ENCODE results near the gene PRKCA.
"Not testable (repeated sequence)": the region's sequence is repeated elsewhere in the genome, so short reads cannot be mapped to it uniquely, and the experiment has no call there.

The PRKCA gene

DNA sequence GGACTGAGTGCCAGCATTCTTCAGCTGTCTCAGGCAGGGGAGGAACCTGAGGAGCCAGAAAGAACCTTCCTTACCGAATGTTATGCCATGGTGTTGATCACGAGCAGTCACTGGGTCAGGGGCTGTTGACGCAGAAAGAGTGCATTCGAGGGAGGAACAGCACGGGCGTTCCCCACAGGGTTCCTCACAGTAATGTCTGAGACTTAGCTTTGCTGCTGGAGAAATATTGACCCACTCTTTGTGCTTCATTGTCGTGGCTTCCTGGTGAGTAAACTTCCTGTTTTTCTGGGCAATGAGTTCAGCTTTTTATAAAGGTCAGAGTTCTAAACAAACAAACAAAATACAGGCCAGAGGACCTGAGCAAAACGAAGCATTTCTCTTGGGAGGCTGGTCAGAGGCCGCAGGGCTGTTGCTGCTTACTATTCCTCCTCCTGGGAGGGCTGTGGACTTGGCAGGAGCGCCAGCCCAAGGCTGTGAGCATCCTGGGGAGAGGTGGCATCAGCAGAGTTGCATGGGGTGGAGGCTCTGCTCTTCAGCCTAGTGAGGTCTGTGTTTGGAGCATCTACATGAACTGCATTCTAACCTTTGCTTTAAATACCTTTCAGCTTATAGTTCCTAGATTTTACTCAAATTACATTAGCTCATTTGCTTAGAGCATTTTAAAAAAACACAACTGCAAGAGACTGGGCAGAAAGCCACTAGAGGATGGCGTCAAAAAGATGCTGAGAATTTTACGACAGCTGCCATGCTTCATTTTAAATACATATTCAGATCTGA lies 389.4 kb downstream of the PRKCA start:
- DNase-seq (no peak), ATAC-seq (no peak)
- Mint-ChIP-seq H3K27ac (peak overlapping the region; percentile 15 to 22), H3K4me1 (peaks cover 5% of the 10 kb centered on the region), H3K27me3 (no peaks in the 10 kb centered on the region), H3K4me3 (no peak overlapping the region), H3K9me3 (peaks cover 2 to 3% of the 10 kb centered on the region in 2 donors)

DNA sequence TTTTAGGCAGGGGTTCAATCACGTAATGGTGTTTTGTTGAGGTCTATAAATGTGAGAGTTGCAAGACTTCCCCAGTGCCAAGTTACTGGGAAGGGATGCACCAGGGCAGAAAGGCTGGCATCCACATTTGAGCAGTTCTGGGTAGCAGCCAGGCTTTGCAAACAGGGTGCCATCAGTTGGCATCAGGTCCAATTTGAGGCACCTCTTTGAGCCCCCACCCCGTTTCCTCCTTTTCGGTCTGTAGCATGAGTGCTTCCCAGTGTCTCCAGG lies 389.9 kb downstream of the PRKCA start:
- H3K9me3 Mint-ChIP-seq, result peaks cover 4 to 8% of the 10 kb centered on the region in 2 donors
- no peak overlapping the region for H3K4me3 Mint-ChIP-seq

DNA sequence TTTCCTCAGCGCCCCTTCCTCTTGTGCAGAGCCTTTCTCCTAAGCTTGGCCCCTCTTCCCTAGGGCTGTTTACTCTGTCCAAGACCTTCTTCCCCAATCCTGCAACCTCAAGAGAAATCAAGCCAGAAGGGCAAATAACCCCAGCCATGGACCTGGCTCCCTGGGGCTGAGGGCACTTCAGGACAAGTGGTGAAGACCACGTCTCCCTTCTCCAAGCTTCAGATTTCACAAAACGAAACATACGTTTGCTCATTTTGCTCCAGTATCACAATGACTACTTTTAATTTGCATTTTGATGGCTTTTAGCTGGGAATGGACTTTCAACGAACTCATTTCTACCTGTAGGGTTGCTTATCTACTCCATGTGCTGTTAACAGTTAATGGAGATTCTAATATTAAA lies 392.7 kb downstream of the PRKCA start:
- DNase-seq (no peak), ATAC-seq (no peak)
- no peak overlapping the region for H3K4me3 Mint-ChIP-seq
- no peaks in the 10 kb centered on the region for H3K27me3 Mint-ChIP-seq
- H3K27ac Mint-ChIP-seq, result peak overlapping the region in 1 of 2 donors; percentile 49
- no peaks in the 10 kb centered on the region for H3K4me1 Mint-ChIP-seq
- peaks cover 4 to 22% of the 10 kb centered on the region in 2 donors for H3K9me3 Mint-ChIP-seq

More for the DNA sequence above, 389.9 kb downstream of the PRKCA start:
- Mint-ChIP-seq H3K27me3 (no peaks in the 10 kb centered on the region), H3K4me1 (no peaks in the 10 kb centered on the region), H3K27ac (no peak overlapping the region)
- ATAC-seq (no peak), DNase-seq (no peak)

DNA sequence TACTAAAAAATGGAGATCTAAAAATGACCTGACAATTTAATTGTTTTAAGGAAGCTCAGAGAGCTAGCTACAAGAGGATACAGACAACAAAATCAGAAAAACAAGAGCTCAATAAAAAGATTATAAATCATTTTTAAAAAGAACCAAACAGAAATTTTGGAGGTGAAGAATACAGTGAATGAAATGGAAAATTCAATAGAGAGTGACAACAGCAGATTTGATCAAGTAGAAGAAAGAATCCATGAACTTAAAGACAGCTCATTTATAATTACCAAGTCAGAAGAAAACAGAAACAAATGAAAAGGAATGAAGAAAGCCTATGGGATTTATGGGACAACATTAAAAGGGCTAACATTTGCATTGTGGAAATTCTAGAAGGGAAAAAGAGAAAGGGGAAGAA lies 395.9 kb downstream of the PRKCA start:
- no peak overlapping the region for H3K4me3 Mint-ChIP-seq
- DNase-seq (no peak), ATAC-seq (no peak)
- peaks cover 4 to 22% of the 10 kb centered on the region in 2 donors for H3K9me3 Mint-ChIP-seq
- no peaks in the 10 kb centered on the region for H3K27me3 Mint-ChIP-seq
- H3K27ac Mint-ChIP-seq, result peak overlapping the region in 1 of 2 donors; percentile 51
- no peaks in the 10 kb centered on the region for H3K4me1 Mint-ChIP-seq

DNA sequence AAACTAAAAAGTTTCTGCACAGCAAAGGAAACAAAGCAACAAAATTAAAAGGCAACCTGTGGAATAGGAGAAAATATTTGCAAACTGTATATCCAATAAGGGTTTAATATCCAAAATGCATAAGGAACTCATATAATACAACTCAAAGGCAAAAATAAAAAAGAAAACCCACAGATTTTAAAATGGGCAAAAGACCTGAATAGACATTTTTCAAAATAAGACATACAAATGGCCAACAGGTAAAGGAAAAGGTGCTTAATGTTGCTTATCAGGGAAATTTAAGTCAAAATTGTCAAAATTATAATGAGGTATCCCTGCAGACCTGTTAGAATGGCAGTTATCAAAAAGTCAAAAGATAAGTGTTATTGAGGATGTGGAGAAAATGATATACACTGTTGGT lies 399.0 kb downstream of the PRKCA start:
- Mint-ChIP-seq H3K27me3 (no peaks in the 10 kb centered on the region), H3K9me3 (peaks cover 4 to 22% of the 10 kb centered on the region in 2 donors), H3K4me3 (no peak overlapping the region), H3K27ac (no peak overlapping the region), H3K4me1 (peaks cover 10% of the 10 kb centered on the region)
- ATAC-seq (no peak), DNase-seq (no peak)

DNA sequence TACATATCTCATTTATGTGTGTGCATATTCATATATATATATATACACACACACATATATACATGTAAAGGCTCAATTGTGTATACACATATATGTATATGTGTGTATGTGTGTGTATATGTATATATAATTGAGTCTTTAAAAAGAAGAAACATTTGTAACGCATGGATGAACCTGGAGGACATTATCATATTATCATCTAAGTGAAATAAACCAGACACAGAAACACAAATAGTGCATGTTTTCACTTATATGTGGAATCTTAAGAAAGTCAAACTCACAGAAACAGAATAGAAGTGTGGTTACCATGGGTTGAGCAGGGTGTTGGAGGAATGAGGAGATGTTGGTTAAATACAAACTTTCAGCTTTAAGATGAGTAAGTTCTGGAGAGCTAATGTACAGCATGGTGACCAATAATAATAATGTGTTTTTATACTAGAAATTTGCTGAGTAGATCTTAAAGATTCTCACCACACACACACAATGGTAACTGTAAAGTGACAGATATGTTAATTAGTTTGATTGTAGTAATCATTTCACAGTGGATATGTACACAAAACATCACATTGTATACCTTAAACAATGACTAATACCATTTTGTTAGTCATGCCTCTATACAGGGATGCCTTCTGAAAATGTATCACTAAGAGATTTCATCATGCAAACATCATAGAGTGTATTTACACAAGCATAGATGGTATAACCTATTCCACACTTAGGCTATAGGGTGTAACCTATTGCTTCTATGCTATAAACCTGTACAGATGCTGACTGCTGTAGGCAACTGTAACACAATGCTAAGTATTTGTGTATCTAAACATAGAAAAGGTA lies 399.9 kb downstream of the PRKCA start:
- peak; percentile 92 for ATAC-seq

DNA sequence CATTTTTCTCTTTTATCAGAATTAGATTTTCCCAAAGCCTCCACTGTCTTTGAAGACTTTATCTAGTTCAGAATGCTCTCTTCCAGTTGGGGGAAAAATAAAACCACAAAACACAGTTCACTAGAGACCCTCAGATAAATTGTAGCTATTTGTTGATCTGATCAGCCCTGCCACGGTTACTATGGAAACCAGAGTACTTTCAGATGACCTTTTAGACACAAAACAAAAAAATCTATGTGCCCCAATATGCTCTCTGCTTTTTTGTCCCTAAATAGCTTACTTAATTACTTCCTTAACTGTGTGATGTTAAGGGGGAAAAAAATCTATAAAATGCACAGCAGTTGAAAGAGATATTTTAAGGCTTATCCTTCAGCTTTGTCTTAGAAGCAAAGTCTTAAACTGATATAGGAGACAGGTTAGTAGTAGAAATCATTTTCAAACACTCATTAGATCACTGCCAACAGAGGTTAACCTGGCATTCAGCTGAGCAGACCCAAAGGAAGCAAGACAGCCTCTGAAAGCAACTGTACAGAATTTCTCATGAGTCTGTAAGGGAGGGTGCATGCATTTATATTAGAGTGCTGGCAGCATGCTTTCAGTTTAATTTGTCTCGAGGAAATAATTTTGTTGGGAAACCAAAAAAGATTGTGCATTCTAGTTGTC lies 402.6 kb downstream of the PRKCA start:
- H3K27ac Mint-ChIP-seq, result peak overlapping the region; percentile 88 to 90
- H3K4me1 Mint-ChIP-seq, result peaks cover 25% of the 10 kb centered on the region
- H3K4me3 Mint-ChIP-seq, result no peak overlapping the region
- ATAC-seq (no peak), DNase-seq (no peak)
- no peaks in the 10 kb centered on the region for H3K9me3 Mint-ChIP-seq
- H3K27me3 Mint-ChIP-seq, result no peaks in the 10 kb centered on the region

More for the DNA sequence above, 399.9 kb downstream of the PRKCA start:
- H3K9me3 Mint-ChIP-seq, result peaks cover 0 to 14% of the 10 kb centered on the region in 2 donors
- H3K27me3 Mint-ChIP-seq, result no peaks in the 10 kb centered on the region
- H3K4me1 Mint-ChIP-seq, result peaks cover 18% of the 10 kb centered on the region
- H3K27ac Mint-ChIP-seq, result no peak overlapping the region
- no peak overlapping the region for H3K4me3 Mint-ChIP-seq
- no peak for DNase-seq

DNA sequence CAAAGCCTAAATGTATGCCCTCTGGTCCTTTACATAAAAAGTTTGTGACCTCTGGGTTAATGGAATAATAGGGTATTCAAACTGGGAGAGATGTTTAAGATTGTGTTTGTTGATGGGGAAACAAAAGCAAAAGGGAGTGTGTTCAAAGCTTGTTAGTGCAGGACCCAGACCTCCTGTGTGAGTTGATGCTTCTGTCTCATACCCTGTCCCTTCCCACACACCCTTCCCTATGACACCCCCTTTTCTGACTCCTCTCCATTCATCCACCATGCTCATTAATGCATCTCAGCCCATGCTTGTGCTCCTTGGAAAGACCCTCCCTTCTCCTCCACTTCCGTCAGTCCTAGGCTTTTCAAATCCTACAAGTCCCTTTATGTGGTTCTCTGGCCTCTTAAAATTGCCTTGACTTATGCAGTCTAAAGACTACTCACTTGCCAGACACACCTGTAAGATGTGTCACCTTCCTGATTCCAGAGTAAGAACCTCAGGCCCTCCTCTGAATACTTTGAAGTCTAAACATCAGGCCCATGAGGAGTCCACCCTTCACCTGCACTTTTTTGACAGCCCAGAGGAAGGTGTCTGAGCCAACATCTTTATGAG lies 404.5 kb downstream of the PRKCA start:
- ATAC-seq, result no peak
- DNase-seq, result no peak
- Mint-ChIP-seq H3K9me3 (no peaks in the 10 kb centered on the region), H3K4me1 (peaks cover 40% of the 10 kb centered on the region), H3K4me3 (no peak overlapping the region), H3K27me3 (no peaks in the 10 kb centered on the region), H3K27ac (peak overlapping the region in 1 of 2 donors; percentile 28)

DNA sequence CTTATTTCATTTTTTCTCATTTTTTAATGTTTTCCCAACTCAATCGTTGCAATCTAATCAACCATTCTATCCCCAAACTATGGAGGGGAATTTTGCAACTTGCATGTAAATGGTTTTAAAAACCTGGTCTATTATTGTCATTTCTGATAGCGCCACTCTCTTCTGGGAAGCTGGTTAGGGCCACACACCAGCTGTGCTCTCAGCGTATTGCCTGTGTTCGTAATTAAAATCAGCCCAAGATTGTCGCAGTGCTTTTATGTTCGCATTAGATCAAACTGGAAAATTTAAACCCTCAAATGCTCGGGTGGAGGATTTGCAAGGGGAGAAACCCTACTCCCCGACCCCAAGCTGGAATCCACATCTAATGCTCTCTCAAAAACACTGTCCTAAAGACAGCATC lies 409.0 kb downstream of the PRKCA start:
- Mint-ChIP-seq H3K27me3 (no peaks in the 10 kb centered on the region), H3K4me1 (peaks cover 72% of the 10 kb centered on the region)

DNA sequence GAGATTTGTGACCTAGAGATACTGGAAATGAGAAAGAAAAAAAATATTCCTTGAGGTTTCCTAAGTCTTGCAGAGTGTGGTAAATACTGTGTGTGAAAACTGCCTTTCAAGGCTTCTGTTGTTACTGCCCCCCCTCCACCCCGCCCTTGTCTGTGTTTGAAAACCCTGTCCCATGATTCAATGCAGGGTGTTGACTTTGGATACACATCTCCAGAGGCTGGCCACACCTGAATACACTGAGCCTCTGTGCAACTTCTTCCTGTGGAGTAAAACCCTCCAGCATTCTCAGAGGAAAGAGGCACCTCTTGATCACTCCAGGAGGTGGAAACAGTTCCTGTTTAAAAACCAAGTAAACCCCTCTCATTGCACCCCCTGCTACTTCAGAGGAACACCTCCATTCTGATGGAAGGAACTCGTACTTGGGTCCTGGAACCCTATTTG lies 409.5 kb downstream of the PRKCA start:
- DNase-seq, result no peak
- H3K9me3 Mint-ChIP-seq, result no peaks in the 10 kb centered on the region
- H3K27ac Mint-ChIP-seq, result peak overlapping the region; percentile 39 to 40
- H3K4me1 Mint-ChIP-seq, result peaks cover 67% of the 10 kb centered on the region
- no peak for ATAC-seq
- H3K27me3 Mint-ChIP-seq, result no peaks in the 10 kb centered on the region
- H3K4me3 Mint-ChIP-seq, result no peak overlapping the region

More for the DNA sequence above, 409.0 kb downstream of the PRKCA start:
- no peak overlapping the region for H3K27ac Mint-ChIP-seq
- no peak overlapping the region for H3K4me3 Mint-ChIP-seq
- no peak for ATAC-seq
- no peak for DNase-seq
- no peaks in the 10 kb centered on the region for H3K9me3 Mint-ChIP-seq

DNA sequence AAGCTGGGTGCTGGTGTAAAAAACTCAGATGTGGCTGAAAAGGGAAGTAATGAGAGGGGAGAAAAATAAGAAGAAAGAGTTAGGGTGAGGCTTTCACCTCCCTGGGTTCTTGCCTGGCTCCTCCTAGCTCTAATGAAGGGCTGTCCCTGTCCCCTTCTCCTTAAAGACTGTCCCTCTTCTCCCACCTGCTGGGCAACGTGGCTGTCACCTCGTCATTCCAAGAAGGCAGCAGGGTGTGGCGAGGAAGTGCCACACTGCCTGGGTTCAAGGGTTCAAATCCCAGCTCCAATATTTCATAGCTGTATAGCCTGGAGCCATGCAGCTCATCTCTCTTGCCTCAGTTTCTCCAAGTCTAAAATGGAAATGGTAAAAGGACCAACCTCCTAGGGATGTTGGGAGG lies 410.0 kb downstream of the PRKCA start:
- Mint-ChIP-seq H3K9me3 (no peaks in the 10 kb centered on the region), H3K27ac (peak overlapping the region in 1 of 2 donors; percentile 39), H3K4me3 (no peak overlapping the region), H3K4me1 (peaks cover 62% of the 10 kb centered on the region), H3K27me3 (no peaks in the 10 kb centered on the region)
- no peak for DNase-seq
- no peak for ATAC-seq

DNA sequence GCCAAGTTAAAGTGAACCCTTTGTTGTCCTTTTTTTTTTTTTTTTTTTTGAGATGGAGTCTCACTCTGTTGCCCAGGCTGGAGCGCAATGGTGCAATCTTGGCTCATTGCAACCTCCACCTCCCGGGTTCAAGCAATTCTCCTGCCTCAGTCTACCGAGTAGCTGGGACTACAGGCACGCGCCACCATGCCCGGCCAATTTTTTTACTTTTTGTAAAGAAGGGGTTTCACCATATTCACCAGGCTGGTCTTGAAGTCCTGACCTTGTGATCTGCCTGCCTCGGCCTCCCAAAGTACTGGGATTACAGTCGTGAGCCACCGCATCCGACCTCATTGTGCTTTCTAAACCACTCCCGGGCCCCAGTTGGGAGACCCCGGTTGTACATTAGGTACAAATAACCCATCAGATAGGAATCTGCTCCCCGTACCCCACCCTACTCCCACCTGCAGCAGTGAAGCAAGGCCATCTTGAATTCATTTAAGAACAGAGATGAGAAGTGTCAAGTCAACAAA lies 410.7 kb downstream of the PRKCA start:
- H3K4me1 Mint-ChIP-seq, result peaks cover 57% of the 10 kb centered on the region

DNA sequence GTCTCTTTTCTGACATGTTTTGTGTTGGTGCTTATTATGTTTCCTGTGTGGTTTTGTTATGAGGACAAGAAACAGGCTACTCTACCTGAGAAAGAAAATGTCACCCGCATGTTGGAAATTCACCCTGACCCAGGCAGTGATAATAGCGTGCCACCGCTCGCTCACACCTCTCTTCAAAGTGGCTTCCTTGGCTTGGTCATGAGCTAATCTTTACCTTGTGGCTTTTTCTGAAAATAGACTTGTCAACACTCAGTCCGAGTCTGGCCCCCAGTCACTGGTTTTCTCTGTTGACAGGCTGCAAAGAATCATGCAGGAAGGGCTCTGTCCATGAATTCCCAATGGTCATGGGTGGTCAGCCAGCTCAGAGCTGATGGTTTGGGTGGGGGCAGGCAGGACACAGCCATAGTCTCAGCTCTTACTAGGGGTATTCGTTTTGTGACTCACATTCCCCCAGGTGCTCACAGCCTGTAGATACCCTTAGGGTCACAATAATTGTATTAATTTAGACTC lies 411.2 kb downstream of the PRKCA start:
- H3K4me3 Mint-ChIP-seq, result no peak overlapping the region
- H3K27ac Mint-ChIP-seq, result peak overlapping the region; percentile 87 to 90
- ATAC-seq, result peak; percentile 89

More for the DNA sequence above, 410.7 kb downstream of the PRKCA start:
- H3K27ac Mint-ChIP-seq, result peak overlapping the region; percentile 87 to 90
- H3K9me3 Mint-ChIP-seq, DNase-seq, H3K27me3 Mint-ChIP-seq, H3K4me3 Mint-ChIP-seq, ATAC-seq: not testable (repeated sequence)

DNA sequence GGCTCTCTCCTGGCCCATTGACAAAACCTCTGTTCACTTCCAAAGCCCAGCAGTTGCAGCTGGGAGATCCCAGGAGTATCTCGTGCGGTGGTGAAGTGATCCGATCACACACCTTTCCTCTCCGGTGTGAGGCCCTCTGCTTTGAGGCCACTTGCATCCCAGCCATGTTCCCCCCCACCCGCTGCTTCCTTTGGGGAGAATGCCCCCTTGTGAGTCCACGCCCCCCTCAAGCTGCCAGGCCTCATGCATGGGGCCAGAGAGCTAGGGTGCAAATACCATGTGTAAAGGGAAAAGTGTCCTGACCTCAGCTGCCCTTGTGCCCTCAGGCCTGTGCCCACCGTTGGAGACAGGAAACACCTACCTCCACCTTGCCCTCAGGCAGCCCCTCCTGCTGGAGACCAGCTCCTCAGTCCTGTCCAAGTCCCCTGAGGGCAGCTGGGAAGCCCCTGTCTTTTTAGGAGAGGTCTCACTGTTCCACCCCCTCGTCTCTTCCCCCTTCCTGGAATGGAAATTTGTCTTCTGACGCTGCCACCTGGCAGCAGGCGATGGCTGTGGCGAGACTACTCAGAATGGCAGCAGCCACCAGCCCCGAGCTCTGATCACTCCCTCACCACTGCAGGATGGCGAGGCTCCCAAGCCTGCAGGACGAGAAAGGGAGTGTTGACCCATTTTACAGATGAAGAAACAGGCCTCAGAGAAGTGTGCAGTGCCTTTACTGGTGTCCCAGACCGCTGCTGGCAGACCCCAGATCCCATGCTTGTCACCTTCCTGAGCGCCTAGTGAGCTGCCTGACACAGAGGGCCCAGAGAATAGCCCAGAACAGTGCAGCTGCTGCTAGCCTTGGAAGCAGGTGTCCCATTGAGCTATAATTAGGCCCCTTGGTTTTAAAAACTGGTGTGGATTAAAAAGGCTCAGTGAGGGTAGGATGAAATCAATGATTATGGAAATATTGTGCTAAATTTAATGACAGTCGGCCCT lies 411.9 kb downstream of the PRKCA start:
- H3K4me1 Mint-ChIP-seq, result peaks cover 63% of the 10 kb centered on the region
- peak overlapping the region; percentile 58 to 87 for H3K27ac Mint-ChIP-seq
- no peaks in the 10 kb centered on the region for H3K9me3 Mint-ChIP-seq
- H3K27me3 Mint-ChIP-seq, result no peaks in the 10 kb centered on the region
- DNase-seq, result no peak
- ATAC-seq, result no peak
- peak overlapping the region in 1 of 2 donors; percentile 48 for H3K4me3 Mint-ChIP-seq

More for the DNA sequence above, 411.2 kb downstream of the PRKCA start:
- DNase-seq, result peak; percentile 24 to 45
- Mint-ChIP-seq H3K9me3 (no peaks in the 10 kb centered on the region), H3K27me3 (no peaks in the 10 kb centered on the region), H3K4me1 (peaks cover 58% of the 10 kb centered on the region)

Data from stimulated activated naive CD8-positive, alpha-beta T cell treated with anti-CD3 and anti-CD28 coated beads, Interleukin-15, amount 100 ng/mL, for 72 hours (primary cell).